Neural crest cell (in vitro differentiated cells): Measurements from ENCODE around the gene OSGEP. TPM values are rescaled to one million over a fixed set of nuclear protein-coding genes. Genes with fewer than 3 reads are reported as not detected.

Experiments used
- DNase-seq: peaks from one replicate; pipeline ENCODE4 v3.0.0; 2021; ENCODE audit warnings: low read depth, mixed read lengths, low spot score
- H3K27ac Mint-ChIP-seq: one replicate; pipeline ENCODE4 v1.8.0; 2021; ENCODE audit warnings: mild to moderate bottlenecking, mixed read lengths; ENCODE audit not compliant: unreplicated experiment
- H3K27me3 Mint-ChIP-seq: 2 replicates; pipeline ENCODE4 v1.8.0; 2021; ENCODE audit warnings: low read depth, mild to moderate bottlenecking, mixed read lengths
- H3K36me3 Mint-ChIP-seq: 2 replicates; pipeline ENCODE4 v1.8.0; 2021; ENCODE audit warnings: low read depth, mild to moderate bottlenecking, mixed read lengths
- H3K4me1 Mint-ChIP-seq: 2 replicates; pipeline ENCODE4 v1.8.0; 2021; ENCODE audit warnings: mixed read lengths
- H3K4me3 Mint-ChIP-seq: one replicate; pipeline ENCODE4 v1.8.0; 2021; ENCODE audit warnings: mild to moderate bottlenecking, mixed read lengths
- H3K9me3 Mint-ChIP-seq: 2 replicates; pipeline ENCODE4 v1.8.0; 2021; ENCODE audit warnings: mixed read lengths
- CTCF ChIP-seq: fragments of 200-600 bp; sonication (generic); conservative IDR thresholded peaks from 2 replicates; pipeline ENCODE4 v1.5.0; 2021; ENCODE audit warnings: antibody characterized with exemption, mild to moderate bottlenecking
- total RNA-seq: library from RNA; stranded (reverse); gene quantifications from 2 replicates; pipeline ENCODE4 v1.2.1, GENCODE V29; 2021

The OSGEP gene
- total RNA-seq, 1 donor from 2014 or later: 68.1 TPM

GRCh38 chr14:20419419-20419818 lies 35.2 kb downstream of the OSGEP start:
- TF ChIP-seq CTCF: no peak
- H3K9me3 Mint-ChIP-seq: no peaks in the 10 kb centered on the region
- no peak for DNase-seq
- no peak overlapping the region for H3K27ac Mint-ChIP-seq
- no peaks in the 10 kb centered on the region for H3K36me3 Mint-ChIP-seq
- peaks cover 11% of the 10 kb centered on the region for H3K4me1 Mint-ChIP-seq
- no peaks in the 10 kb centered on the region for H3K27me3 Mint-ChIP-seq
- no peak overlapping the region for H3K4me3 Mint-ChIP-seq

GRCh38 chr14:20418501-20418909 lies 36.1 kb downstream of the OSGEP start:
- no peak for DNase-seq
- Mint-ChIP-seq H3K27me3 (no peaks in the 10 kb centered on the region), H3K4me3 (no peak overlapping the region), H3K9me3 (no peaks in the 10 kb centered on the region), H3K36me3 (no peaks in the 10 kb centered on the region), H3K4me1 (peaks cover 16% of the 10 kb centered on the region), H3K27ac (no peak overlapping the region)
- TF ChIP-seq CTCF: no peak

- Mint-ChIP-seq H3K27ac (no peak overlapping the region), H3K27me3 (no peaks in the 10 kb centered on the region), H3K4me1 (peaks cover 24% of the 10 kb centered on the region), H3K4me3 (no peak overlapping the region), H3K9me3 (no peaks in the 10 kb centered on the region), H3K36me3 (no peaks in the 10 kb centered on the region)
- TF ChIP-seq CTCF: no peak
- no peak for DNase-seq
Observed at GRCh38 chr14:20417250-20418186, 37.1 kb downstream of the OSGEP start.

- Mint-ChIP-seq H3K27ac (no peak overlapping the region), H3K9me3 (no peaks in the 10 kb centered on the region), H3K36me3 (no peaks in the 10 kb centered on the region), H3K4me1 (peaks cover 23% of the 10 kb centered on the region), H3K4me3 (no peak overlapping the region), H3K27me3 (no peaks in the 10 kb centered on the region)
- no peak for DNase-seq
- TF ChIP-seq CTCF: no peak
Observed at GRCh38 chr14:20416223-20416622, 38.4 kb downstream of the OSGEP start.

GRCh38 chr14:20415782-20416206 lies 38.8 kb downstream of the OSGEP start:
- Mint-ChIP-seq H3K9me3 (no peaks in the 10 kb centered on the region), H3K27ac (no peak overlapping the region), H3K4me1 (peaks cover 23% of the 10 kb centered on the region), H3K4me3 (peak overlapping the region; percentile 29), H3K36me3 (no peaks in the 10 kb centered on the region), H3K27me3 (no peaks in the 10 kb centered on the region)
- peak; percentile 67 for TF ChIP-seq CTCF
- peak; percentile 17 for DNase-seq
